HG02943 (cell line): Measurements from ENCODE around the gene SCEL.
"Not testable (repeated sequence)": the region's sequence is repeated elsewhere in the genome, so short reads cannot be mapped to it uniquely, and the experiment has no call there.

ENCODE experiments used
- ATAC-seq: cut with Tn5 transposase; IDR thresholded peaks from one replicate; pipeline ENCODE4 v1.9.1; 2021; ENCODE audit warnings: mild to moderate bottlenecking, low read depth, moderate library complexity; ENCODE audit not compliant: unreplicated experiment

SCEL gene

GRCh38 chr13:77650409-77650808 lies 114.9 kb downstream of the SCEL start:
- ATAC-seq = no peak

DNA sequence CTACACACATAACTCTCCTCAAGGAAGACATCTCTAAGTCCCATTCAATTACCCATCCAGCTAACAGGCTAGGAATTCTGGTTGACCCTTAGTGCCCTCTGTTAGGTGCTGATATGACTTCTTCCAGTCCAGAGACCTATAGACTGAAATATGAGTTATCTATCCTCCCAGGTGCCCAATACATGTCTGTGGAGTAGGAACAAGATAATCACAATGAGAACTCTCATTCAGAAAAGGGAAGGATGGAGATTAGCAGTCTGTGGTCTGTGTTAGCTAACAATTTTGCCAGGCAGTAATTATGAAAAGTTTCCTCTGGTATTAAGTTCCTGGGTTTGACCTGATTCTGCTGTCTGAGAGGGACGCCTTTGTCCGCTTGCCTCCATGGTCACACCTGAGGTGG lies 117.8 kb downstream of the SCEL start:
- ATAC-seq = no peak

- ATAC-seq = not testable (repeated sequence)
Observed at GRCh38 chr13:77660016-77660415, 124.5 kb downstream of the SCEL start.

GRCh38 chr13:77660841-77661250 lies 125.3 kb downstream of the SCEL start:
- no peak for ATAC-seq

DNA sequence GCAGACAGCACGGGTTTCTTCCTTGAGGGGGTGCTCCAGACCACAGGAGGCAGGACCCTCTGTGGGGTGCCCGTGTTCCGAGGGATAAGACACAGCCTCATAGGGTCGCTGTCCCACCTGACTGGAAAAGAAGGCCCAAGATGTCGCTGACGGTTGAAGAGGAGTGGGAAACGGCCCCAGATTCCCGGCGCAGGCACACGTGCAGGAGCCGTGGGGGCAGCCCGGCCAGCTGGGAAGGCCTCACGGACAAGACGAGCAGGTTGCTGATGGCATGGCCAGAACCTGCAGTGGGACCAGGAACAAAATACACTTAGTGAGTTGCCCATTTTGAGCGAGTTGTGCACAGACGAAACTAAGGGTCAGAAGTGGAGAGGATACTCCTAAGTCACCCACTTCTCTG lies 126.8 kb downstream of the SCEL start:
- not testable (repeated sequence) for ATAC-seq

GRCh38 chr13:77662831-77663230 lies 127.3 kb downstream of the SCEL start:
- not testable (repeated sequence) for ATAC-seq

DNA sequence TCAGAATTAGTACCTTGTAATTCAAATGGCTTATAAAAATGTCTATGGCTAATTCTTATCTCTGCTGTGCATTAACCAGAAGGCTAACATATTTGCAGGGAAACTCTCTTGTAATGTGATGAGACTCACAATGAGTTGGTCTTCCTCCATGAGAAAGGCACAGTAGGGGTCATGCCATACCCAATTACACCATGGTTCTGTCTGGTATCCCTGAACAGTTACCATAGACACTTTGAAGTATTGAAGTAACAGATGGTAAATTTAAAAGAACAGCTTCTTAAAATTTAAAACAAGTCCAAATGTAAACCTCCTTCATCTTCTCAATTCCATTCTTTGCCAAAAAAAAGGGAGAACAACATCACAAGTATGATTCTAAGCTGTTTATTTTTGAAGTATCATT lies 139.3 kb downstream of the SCEL start:
- no peak for ATAC-seq

DNA sequence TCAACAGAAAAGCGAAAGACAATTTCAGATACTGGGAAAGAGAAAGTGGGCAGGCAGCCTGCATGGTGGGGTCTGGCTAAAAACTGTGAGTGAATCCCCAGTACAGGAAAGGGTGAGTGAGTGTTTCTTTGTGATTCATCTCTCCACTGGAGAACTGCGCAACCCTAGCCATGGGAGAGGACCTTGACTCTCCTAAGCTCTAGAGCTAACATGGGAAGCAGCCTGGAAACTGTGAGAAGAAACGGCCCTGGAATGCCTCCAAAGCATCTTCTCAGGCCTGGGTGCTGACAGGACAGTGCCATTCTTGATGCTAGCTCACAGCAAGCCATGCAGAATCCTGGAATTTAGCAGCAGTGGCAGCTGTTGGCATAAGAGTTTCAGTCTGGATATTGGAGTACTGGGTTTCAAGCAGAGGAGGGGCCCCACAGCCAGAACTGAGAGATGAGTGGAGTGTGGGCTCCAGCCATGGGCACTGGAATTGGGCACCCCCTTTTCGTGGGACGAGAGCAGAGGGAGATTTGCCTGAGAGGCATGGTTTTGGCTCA lies 143.3 kb downstream of the SCEL start:
- no peak for ATAC-seq

DNA sequence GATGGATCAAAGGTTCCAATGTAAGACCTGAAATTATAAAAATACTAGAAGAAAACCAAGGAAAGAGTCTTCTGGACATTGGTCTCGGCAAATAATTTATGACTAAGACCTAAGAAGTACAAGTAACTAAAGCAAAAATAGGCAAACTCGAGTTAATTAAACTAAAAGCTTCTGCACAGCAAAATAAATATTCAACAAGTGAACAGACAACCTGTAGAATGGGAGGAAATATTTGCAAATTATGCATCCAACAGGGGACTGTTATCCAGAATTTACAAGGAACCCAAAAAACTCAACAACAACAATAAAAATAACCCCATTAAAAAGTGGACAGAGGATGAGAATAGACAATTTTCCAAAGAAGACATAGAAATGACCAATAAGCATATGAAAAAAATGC lies 152.3 kb downstream of the SCEL start:
- ATAC-seq = no peak

- no peak for ATAC-seq
Observed at GRCh38 chr13:77691871-77692270, 156.4 kb downstream of the SCEL start.

GRCh38 chr13:77692746-77693448 lies 157.4 kb downstream of the SCEL start:
- no peak for ATAC-seq

DNA sequence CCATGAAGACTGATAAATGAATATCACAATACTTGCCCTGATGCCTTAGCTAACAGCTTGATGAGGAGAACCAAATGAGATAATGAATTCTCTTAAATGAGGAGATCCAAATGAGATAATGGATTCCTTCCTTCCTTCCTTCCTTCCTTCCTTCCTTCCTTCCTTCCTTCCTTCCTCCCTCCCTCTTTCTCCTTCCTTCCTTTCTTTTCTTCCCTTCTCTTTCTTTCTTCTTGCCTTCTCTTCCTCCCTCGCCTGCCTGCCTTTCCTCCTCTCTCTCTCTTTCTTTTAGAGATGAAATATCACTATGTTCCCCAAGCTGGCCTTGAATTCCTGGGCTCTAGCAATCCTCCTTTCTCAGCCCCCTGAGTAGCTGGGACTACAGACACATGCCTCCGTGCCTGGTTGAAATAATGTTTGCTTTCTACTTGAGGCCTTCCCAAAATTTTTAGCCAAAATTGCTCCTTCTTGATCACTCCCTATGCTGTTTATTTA lies 158.0 kb downstream of the SCEL start:
- no peak for ATAC-seq
